Hepatocyte (in vitro differentiated cells): ENCODE results near the gene FAAH2. TPM values are rescaled to one million over a fixed set of nuclear protein-coding genes. Genes with fewer than 3 reads are reported as not detected.

Source experiments
- DNase-seq: peaks from one replicate; pipeline ENCODE4 v3.0.0-alpha.2; 2016; ENCODE audit warnings: low spot score
- H2AFZ ChIP-seq: fragments of 200-600 bp; sonication (generic); 2 replicates; pipeline ENCODE4 v1.6.0; 2016; ENCODE audit warnings: antibody characterized with exemption, mild to moderate bottlenecking
- H3K27ac ChIP-seq: fragments of 200-600 bp; sonication (generic); 2 replicates; pipeline ENCODE4 v1.5.1; 2016; ENCODE audit warnings: mild to moderate bottlenecking
- H3K27me3 ChIP-seq: fragments of 200-600 bp; sonication (generic); 2 replicates; pipeline ENCODE4 v1.6.1; 2016
- H3K36me3 ChIP-seq: fragments of 200-600 bp; sonication (generic); replicated peaks from 2 replicates; pipeline ENCODE4 v1.5.1; 2016; ENCODE audit warnings: low read depth; ENCODE audit not compliant: insufficient read depth
- H3K4me1 ChIP-seq: fragments of 200-600 bp; sonication (generic); 2 replicates; pipeline ENCODE4 v1.5.1; 2016; ENCODE audit warnings: mild to moderate bottlenecking, moderate library complexity; ENCODE audit not compliant: insufficient read depth
- H3K4me2 ChIP-seq: fragments of 200-600 bp; sonication (generic); 2 replicates; pipeline ENCODE4 v1.6.0; 2016
- H3K4me3 ChIP-seq: fragments of 200-600 bp; sonication (generic); 2 replicates; pipeline ENCODE4 v1.5.1; 2016; ENCODE audit warnings: mild to moderate bottlenecking
- H3K79me2 ChIP-seq: fragments of 200-600 bp; sonication (generic); 2 replicates; pipeline ENCODE4 v1.6.0; 2017; ENCODE audit warnings: mild to moderate bottlenecking
- H3K9me2 ChIP-seq: fragments of 200-600 bp; sonication (generic); replicated peaks from 2 replicates; pipeline ENCODE4 v1.6.0; 2017; ENCODE audit warnings: mild to moderate bottlenecking; ENCODE audit not compliant: insufficient read depth
- H3K9me3 ChIP-seq: fragments of 200-600 bp; sonication (generic); 2 replicates; pipeline ENCODE4 v1.5.1; 2016; ENCODE audit warnings: low read depth, mild to moderate bottlenecking
- H4K20me1 ChIP-seq: fragments of 200-600 bp; sonication (generic); 2 replicates; pipeline ENCODE4 v1.6.0; 2016; ENCODE audit warnings: mild to moderate bottlenecking; ENCODE audit not compliant: insufficient read depth, poor library complexity, severe bottlenecking
- EZH2 ChIP-seq: fragments of 200-600 bp; sonication (generic); IDR thresholded peaks from 2 replicates; pipeline ENCODE4 v1.6.1; 2016; ENCODE audit warnings: antibody characterized with exemption, mild to moderate bottlenecking, borderline replicate concordance
- EZH2phosphoT487 ChIP-seq: fragments of 200-600 bp; sonication (generic); IDR thresholded peaks from one replicate; pipeline ENCODE4 v1.6.1; 2018; ENCODE audit warnings: antibody characterized with exemption, mild to moderate bottlenecking, low read depth, moderate library complexity; ENCODE audit not compliant: unreplicated experiment, severe bottlenecking
- WGBS: methylation state at CpG from one replicate; pipeline ENCODE4 v1.1.6; 2016; ENCODE audit warnings: low lambda C conversion rate; ENCODE audit errors: missing lambda C conversion rate; 5-methylcytosine and 5-hydroxymethylcytosine counted together
- polyA plus RNA-seq: library from polyadenylated mRNA; unstranded; fragments of >200 nt; fragmentation: Nextera tagmentation; extraction: Ambion mirVana; gene quantifications from 2 replicates; pipeline ENCODE4 v1.2.1, GENCODE V29; 2016
- total RNA-seq: library from RNA; depleted of rRNA; stranded (reverse); fragments of >200 nt; gene quantifications from 2 replicates; pipeline ENCODE4 v1.2.3, GENCODE V29; 2014
- TF ChIP-seq, protein P1 (sequence below): fragments of 200-600 bp; sonication (generic); IDR thresholded peaks from 2 replicates; pipeline ENCODE4 v1.5.1; 2016; ENCODE audit warnings: antibody characterized with exemption, mild to moderate bottlenecking; ENCODE audit not compliant: poor library complexity

Gene FAAH2, protein sequence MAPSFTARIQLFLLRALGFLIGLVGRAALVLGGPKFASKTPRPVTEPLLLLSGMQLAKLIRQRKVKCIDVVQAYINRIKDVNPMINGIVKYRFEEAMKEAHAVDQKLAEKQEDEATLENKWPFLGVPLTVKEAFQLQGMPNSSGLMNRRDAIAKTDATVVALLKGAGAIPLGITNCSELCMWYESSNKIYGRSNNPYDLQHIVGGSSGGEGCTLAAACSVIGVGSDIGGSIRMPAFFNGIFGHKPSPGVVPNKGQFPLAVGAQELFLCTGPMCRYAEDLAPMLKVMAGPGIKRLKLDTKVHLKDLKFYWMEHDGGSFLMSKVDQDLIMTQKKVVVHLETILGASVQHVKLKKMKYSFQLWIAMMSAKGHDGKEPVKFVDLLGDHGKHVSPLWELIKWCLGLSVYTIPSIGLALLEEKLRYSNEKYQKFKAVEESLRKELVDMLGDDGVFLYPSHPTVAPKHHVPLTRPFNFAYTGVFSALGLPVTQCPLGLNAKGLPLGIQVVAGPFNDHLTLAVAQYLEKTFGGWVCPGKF
- 6.9 and 10.1 TPM in 2 replicates for total RNA-seq
- 5.4 and 7.5 TPM in 2 replicates for polyA plus RNA-seq

DNA sequence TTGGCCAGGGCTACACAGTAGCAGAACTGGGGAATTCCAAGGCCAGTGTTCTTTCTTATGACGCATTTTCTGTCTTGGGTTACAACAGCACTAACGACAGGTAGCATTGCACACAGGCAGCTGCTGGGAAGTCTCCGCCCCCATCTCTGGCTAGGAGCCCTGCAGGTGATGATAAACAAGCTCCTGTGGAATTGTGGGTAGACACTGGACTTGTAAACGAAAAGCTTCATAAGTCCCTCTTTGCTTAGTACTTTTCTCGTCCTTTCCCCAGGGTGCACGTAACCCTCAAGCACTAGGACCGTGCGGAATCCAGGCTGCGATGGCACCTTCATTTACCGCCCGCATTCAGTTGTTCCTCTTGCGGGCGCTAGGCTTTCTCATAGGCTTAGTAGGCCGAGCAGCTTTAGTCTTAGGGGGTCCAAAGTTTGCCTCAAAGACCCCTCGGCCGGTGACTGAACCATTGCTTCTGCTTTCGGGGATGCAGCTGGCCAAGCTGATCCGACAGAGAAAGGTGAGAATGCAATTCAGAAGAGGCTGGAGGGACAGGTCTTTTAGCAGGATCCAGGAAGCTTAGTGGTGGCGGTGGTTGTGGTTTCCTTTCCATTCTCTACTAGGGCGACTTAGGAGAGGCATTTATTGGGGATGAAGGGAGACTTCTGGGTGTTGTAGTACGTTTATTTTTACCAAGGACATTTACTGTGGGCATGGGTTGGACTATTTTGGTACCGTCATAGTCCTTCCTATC lies at the start of gene FAAH2:
TSS of gene FAAH2 (plus strand) at position 200 of the 745 bp plus-strand sequence. CDS start at position 320, 120 bp downstream.
- 14% methylated on average over 22 of the region's 22 CpGs for WGBS

DNA sequence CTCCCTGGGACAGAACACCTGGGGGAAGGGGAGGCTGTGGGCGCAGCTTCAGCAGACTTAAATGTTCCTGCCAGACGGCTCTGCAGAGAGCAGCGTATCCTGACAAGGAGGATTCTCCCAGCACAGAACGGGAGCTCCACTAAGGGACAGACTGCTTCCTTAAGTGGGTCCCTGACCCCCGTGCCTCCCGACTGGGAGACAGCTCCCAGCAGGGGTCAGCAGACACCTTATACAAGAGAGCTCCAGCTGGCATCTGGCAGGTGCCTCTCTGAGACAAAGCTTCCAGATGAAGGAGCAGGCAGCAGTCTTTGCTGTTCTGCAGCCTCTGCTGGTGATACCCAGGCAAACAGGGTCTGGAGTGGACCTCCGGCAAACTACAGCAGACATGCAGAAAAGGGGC lies 44.5 kb upstream of the FAAH2 start:
- TF ChIP-seq EZH2 (no peak), EZH2phosphoT487 (no peak)
- TF ChIP-seq, protein P1, sequence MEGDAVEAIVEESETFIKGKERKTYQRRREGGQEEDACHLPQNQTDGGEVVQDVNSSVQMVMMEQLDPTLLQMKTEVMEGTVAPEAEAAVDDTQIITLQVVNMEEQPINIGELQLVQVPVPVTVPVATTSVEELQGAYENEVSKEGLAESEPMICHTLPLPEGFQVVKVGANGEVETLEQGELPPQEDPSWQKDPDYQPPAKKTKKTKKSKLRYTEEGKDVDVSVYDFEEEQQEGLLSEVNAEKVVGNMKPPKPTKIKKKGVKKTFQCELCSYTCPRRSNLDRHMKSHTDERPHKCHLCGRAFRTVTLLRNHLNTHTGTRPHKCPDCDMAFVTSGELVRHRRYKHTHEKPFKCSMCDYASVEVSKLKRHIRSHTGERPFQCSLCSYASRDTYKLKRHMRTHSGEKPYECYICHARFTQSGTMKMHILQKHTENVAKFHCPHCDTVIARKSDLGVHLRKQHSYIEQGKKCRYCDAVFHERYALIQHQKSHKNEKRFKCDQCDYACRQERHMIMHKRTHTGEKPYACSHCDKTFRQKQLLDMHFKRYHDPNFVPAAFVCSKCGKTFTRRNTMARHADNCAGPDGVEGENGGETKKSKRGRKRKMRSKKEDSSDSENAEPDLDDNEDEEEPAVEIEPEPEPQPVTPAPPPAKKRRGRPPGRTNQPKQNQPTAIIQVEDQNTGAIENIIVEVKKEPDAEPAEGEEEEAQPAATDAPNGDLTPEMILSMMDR: no peak
- Histone ChIP-seq H3K9me3 (peaks cover 7% of the 10 kb centered on the region), H3K27me3 (no peaks in the 10 kb centered on the region), H3K27ac (no peak overlapping the region), H2AFZ (no peak overlapping the region), H3K4me2 (no peak overlapping the region), H4K20me1 (no peaks in the 10 kb centered on the region), H3K4me3 (no peak overlapping the region), H3K36me3 (no peaks in the 10 kb centered on the region), H3K79me2 (no peaks in the 10 kb centered on the region), H3K9me2 (no peaks in the 10 kb centered on the region), H3K4me1 (no peaks in the 10 kb centered on the region)
- WGBS: 72% methylated on average over 7 of the region's 7 CpGs
- DNase-seq: no peak

More for the DNA sequence above, at the start of gene FAAH2:
- H3K4me3 ChIP-seq: peak within 1 kb of the TSS; percentile 60
- H4K20me1 ChIP-seq: no peaks in the 10 kb centered on the region
- peak within 1 kb of the TSS; percentile 57 for H2AFZ ChIP-seq
- H3K36me3 ChIP-seq: no peaks in the 10 kb centered on the region
- H3K9me3 ChIP-seq: no peaks in the 10 kb centered on the region
- H3K27ac ChIP-seq: peak within 1 kb of the TSS; percentile 90
- H3K27me3 ChIP-seq: no peaks in the 10 kb centered on the region
- peak; percentile 87 for DNase-seq
- H3K79me2 ChIP-seq: peaks cover 13% of the 10 kb centered on the region
- no peaks in the 10 kb centered on the region for H3K4me1 ChIP-seq
- H3K9me2 ChIP-seq: no peaks in the 10 kb centered on the region
- H3K4me2 ChIP-seq: peak within 1 kb of the TSS; percentile 69
- TF ChIP-seq EZH2 (no peak), EZH2phosphoT487 (no peak)
- TF ChIP-seq, protein P1: peak; percentile 5

- Histone ChIP-seq H3K27ac (no peak overlapping the region), H3K36me3 (no peaks in the 10 kb centered on the region), H3K27me3 (no peaks in the 10 kb centered on the region), H4K20me1 (no peaks in the 10 kb centered on the region), H3K4me2 (no peak overlapping the region), H3K79me2 (no peaks in the 10 kb centered on the region), H2AFZ (no peak overlapping the region), H3K9me3 (peaks cover 4% of the 10 kb centered on the region), H3K9me2 (no peaks in the 10 kb centered on the region), H3K4me3 (no peak overlapping the region), H3K4me1 (no peaks in the 10 kb centered on the region)
- no peak for TF ChIP-seq EZH2
- TF ChIP-seq, protein P1: no peak
- no peak for TF ChIP-seq EZH2phosphoT487
- no peak for DNase-seq
- WGBS: 87% methylated on average over 6 of the region's 6 CpGs
Measured at GRCh38 chrX:57251965-57252364, 34.5 kb upstream of the FAAH2 start.
